H1 (cell line): ENCODE data around the gene RASSF4. TPM values are rescaled to one million over a fixed set of nuclear protein-coding genes. Genes with fewer than 3 reads are reported as not detected.
A peak's percentile ranks its signal among the peaks of the same experiment; 100 is the strongest.

ENCODE experiments used
- CTCF ChIA-PET: fragments of 300-600 bp; sonication (Branson Sonifier 250); formaldehyde crosslinking; loops from one replicate; lab custom pipeline; 2021; ENCODE audit not compliant: partially characterized antibody; lab: Charles Lee
- POLR2A ChIA-PET: fragments of 300-600 bp; sonication (Branson Sonifier 250); formaldehyde crosslinking; loops from one replicate; lab custom pipeline; 2021; ENCODE audit warnings: inconsistent platforms; ENCODE audit not compliant: partially characterized antibody; lab: Charles Lee
- DNase-seq, 2 experiments: peaks; one replicate each; pipeline versions ENCODE4 v3.0.0 to v3.0.0-alpha.2; 2010 to 2022; ENCODE audit warnings: low spot score in 2 of 2, low read depth in 1 of 2, mixed read lengths in 1 of 2
- FAIRE-seq: peaks from 2 replicates; lab custom pipeline; 2011; peaks lifted over from hg19 to GRCh38; lab: Jason Lieb, UNC
- H2AFZ ChIP-seq: 2 replicates; pipeline ENCODE4 v1.8.1; 2012; ENCODE audit warnings: low read length, inconsistent platforms
- H2AK5ac ChIP-seq: 2 replicates; pipeline ENCODE4 v1.6.1; 2013; ENCODE audit warnings: low read depth, low read length
- H2BK120ac ChIP-seq: replicated peaks from 2 replicates; pipeline ENCODE3; 2013; ENCODE audit warnings: low read depth, low read length, inconsistent platforms
- H2BK12ac ChIP-seq: 2 replicates; pipeline ENCODE4 v1.6.1; 2013; ENCODE audit warnings: low read depth, low read length
- H2BK15ac ChIP-seq: 2 replicates; pipeline ENCODE4 v1.6.1; 2013; ENCODE audit warnings: low read length
- H2BK20ac ChIP-seq: 2 replicates; pipeline ENCODE4 v1.6.1; 2013; ENCODE audit warnings: low read length
- H2BK5ac ChIP-seq: 2 replicates; pipeline ENCODE4 v1.6.1; 2013; ENCODE audit warnings: low read depth, low read length
- H3K14ac ChIP-seq: 2 replicates; pipeline ENCODE4 v1.6.1; 2013; ENCODE audit warnings: inconsistent platforms; ENCODE audit not compliant: insufficient read length
- H3K18ac ChIP-seq: 2 replicates; pipeline ENCODE4 v1.6.1; 2013; ENCODE audit warnings: low read length; ENCODE audit errors: extremely low read depth
- H3K23ac ChIP-seq: 2 replicates; pipeline ENCODE4 v1.6.1; 2013; ENCODE audit warnings: inconsistent platforms; ENCODE audit not compliant: insufficient read length
- H3K23me2 ChIP-seq: 2 replicates; pipeline ENCODE4 v1.6.1; 2013; ENCODE audit warnings: low read depth, low read length
- H3K27ac ChIP-seq: 2 replicates; pipeline ENCODE4 v1.6.1; 2011; ENCODE audit warnings: low read depth, low read length, inconsistent platforms
- H3K27me3 ChIP-seq, 4 experiments: replicated peaks in 1 of 4; 1 replicate in 1 of 4; 2 replicates in 3 of 4; pipeline versions ENCODE4 v1.6.1 to v1.8.1; 2011 to 2013; ENCODE audit warnings: low read length in 3 of 4, mild to moderate bottlenecking in 3 of 4, inconsistent platforms in 2 of 4, mixed read lengths in 2 of 4, moderate library complexity in 1 of 4; ENCODE audit not compliant: control insufficient read depth in 3 of 4, insufficient read depth in 3 of 4; ENCODE audit errors: extremely low read depth in 1 of 4
- H3K36me3 ChIP-seq, 4 experiments: 2 replicates each; pipeline versions ENCODE4 v1.6.1 to v1.8.1; 2011 to 2013; ENCODE audit warnings: mild to moderate bottlenecking in 4 of 4, low read length in 3 of 4, moderate library complexity in 2 of 4, control low read depth in 1 of 4, inconsistent platforms in 1 of 4; ENCODE audit not compliant: insufficient read depth in 4 of 4, control insufficient read depth in 2 of 4
- H3K4ac ChIP-seq: replicated peaks from 2 replicates; pipeline ENCODE3; 2013; ENCODE audit warnings: low read length, low read depth, mixed read lengths, inconsistent platforms; ENCODE audit not compliant: insufficient read length
- H3K4me1 ChIP-seq, 4 experiments: replicated peaks in 1 of 4; 1 replicate in 1 of 4; 2 replicates in 3 of 4; pipeline versions ENCODE4 v1.6.1 to v1.8.1; 2011 to 2013; ENCODE audit warnings: low read length in 3 of 4, inconsistent platforms in 2 of 4, mixed read lengths in 1 of 4; ENCODE audit not compliant: insufficient read depth in 4 of 4, control insufficient read depth in 3 of 4
- H3K4me2 ChIP-seq, 2 experiments: 2 replicates each; pipeline versions ENCODE4 v1.6.1 to v1.8.1; 2011 to 2013; ENCODE audit warnings: low read depth in 2 of 2, low read length in 2 of 2, control low read depth in 1 of 2, inconsistent platforms in 1 of 2, mild to moderate bottlenecking in 1 of 2; ENCODE audit not compliant: insufficient read depth in 1 of 2
- H3K4me3 ChIP-seq, 4 experiments: fragments of 200-600, 300-600 bp in 1 of 4; sonication (generic), shearing (Covaris generic), sonication (Bioruptor Twin) in 1 of 4; 2 replicates each; pipeline versions ENCODE4 v1.5.1 to v1.8.1; 2011 to 2016; ENCODE audit warnings: low read length in 4 of 4, low read depth in 3 of 4, control low read depth in 2 of 4, inconsistent platforms in 2 of 4, mild to moderate bottlenecking in 2 of 4, mixed read lengths in 1 of 4, moderate library complexity in 1 of 4; ENCODE audit not compliant: insufficient read depth in 2 of 4; ENCODE audit errors: extremely low read depth in 1 of 4
- H3K56ac ChIP-seq: replicated peaks from 2 replicates; pipeline ENCODE3; 2013; ENCODE audit warnings: low read depth, mild to moderate bottlenecking, mixed read lengths, low read length, inconsistent platforms; ENCODE audit not compliant: insufficient read length
- H3K79me1 ChIP-seq: 2 replicates; pipeline ENCODE4 v1.6.1; 2013; ENCODE audit warnings: low read depth, low read length, control low read depth
- H3K79me2 ChIP-seq, 2 experiments: 2 replicates each; pipeline versions ENCODE4 v1.6.1 to v1.8.1; 2012 to 2013; ENCODE audit warnings: low read length in 2 of 2, mild to moderate bottlenecking in 2 of 2, inconsistent platforms in 1 of 2; ENCODE audit not compliant: insufficient read depth in 2 of 2, control insufficient read depth in 1 of 2
- H3K9ac ChIP-seq, 4 experiments: replicated peaks in 1 of 4; 1 replicate in 1 of 4; 2 replicates in 3 of 4; pipeline versions ENCODE4 v1.6.1 to v1.8.1; 2011 to 2013; ENCODE audit warnings: low read depth in 3 of 4, low read length in 3 of 4, control low read depth in 2 of 4, mild to moderate bottlenecking in 2 of 4, moderate library complexity in 2 of 4, inconsistent platforms in 1 of 4; ENCODE audit errors: extremely low read depth in 1 of 4
- H3K9me3 ChIP-seq, 2 experiments: 2 replicates each; pipeline versions ENCODE4 v1.6.1 to v1.8.1; 2012 to 2013; ENCODE audit warnings: mild to moderate bottlenecking in 2 of 2, moderate library complexity in 2 of 2, control low read depth in 1 of 2, inconsistent platforms in 1 of 2, low read depth in 1 of 2, low read length in 1 of 2, mixed read lengths in 1 of 2; ENCODE audit not compliant: insufficient read depth in 2 of 2
- H4K20me1 ChIP-seq, 2 experiments: replicated peaks in 1 of 2; 2 replicates each; pipeline versions ENCODE3 to v1.8.1; 2011 to 2013; ENCODE audit warnings: inconsistent platforms in 2 of 2, low read length in 2 of 2, mild to moderate bottlenecking in 1 of 2; ENCODE audit not compliant: insufficient read depth in 2 of 2, control insufficient read depth in 1 of 2
- H4K5ac ChIP-seq: 2 replicates; pipeline ENCODE4 v1.6.1; 2013; ENCODE audit warnings: low read length, low read depth, mixed read lengths, inconsistent platforms; ENCODE audit not compliant: insufficient read length
- H4K8ac ChIP-seq: 2 replicates; pipeline ENCODE4 v1.8.0; 2013; ENCODE audit warnings: mild to moderate bottlenecking, moderate library complexity, low read length, inconsistent platforms; ENCODE audit not compliant: insufficient read depth; ENCODE audit errors: extremely low read depth
- H4K91ac ChIP-seq: replicated peaks from 2 replicates; pipeline ENCODE3; 2013; ENCODE audit warnings: low read length, mixed read lengths, inconsistent platforms; ENCODE audit not compliant: insufficient read length
- E2F6 ChIP-seq: IDR thresholded peaks from 2 replicates; pipeline ENCODE4 v1.6.1; 2012; ENCODE audit warnings: inconsistent platforms
- KDM4A ChIP-seq: IDR thresholded peaks from one replicate; pipeline ENCODE4 v1.7.1; 2012; ENCODE audit warnings: low read depth, mild to moderate bottlenecking, moderate library complexity, low read length, inconsistent platforms; ENCODE audit not compliant: severe bottlenecking
- KDM5A ChIP-seq: fragments of 200-600 bp; IDR thresholded peaks from 2 replicates; pipeline ENCODE4 v1.7.1; 2012; ENCODE audit warnings: mild to moderate bottlenecking, low read length, inconsistent platforms, mixed read lengths
- PHF8 ChIP-seq: fragments of 200-600 bp; sonication (generic); conservative IDR thresholded peaks from 2 replicates; pipeline ENCODE4 v1.7.1; 2012; ENCODE audit warnings: low read depth, mild to moderate bottlenecking, inconsistent platforms, low read length, moderate library complexity
- POLR2A ChIP-seq, 2 experiments: IDR thresholded peaks; 1 replicate in 1 of 2; 2 replicates in 1 of 2; pipeline ENCODE4 v1.6.1; 2011; ENCODE audit warnings: low read depth in 2 of 2, low read length in 2 of 2, mild to moderate bottlenecking in 2 of 2; ENCODE audit errors: control extremely low read depth in 1 of 2
- SIN3A ChIP-seq, 2 experiments: IDR thresholded peaks in 1 of 2; conservative IDR thresholded peaks in 1 of 2; 2 replicates each; pipeline ENCODE4 v1.6.1; 2011 to 2012; ENCODE audit warnings: low read length in 2 of 2, improper control_type of control experiment in 1 of 2, low read depth in 1 of 2, mild to moderate bottlenecking in 1 of 2
- TAF7 ChIP-seq: optimal IDR thresholded peaks from 2 replicates; pipeline ENCODE3; 2011; ENCODE audit warnings: low read depth, mild to moderate bottlenecking, inconsistent platforms, low read length, moderate library complexity, borderline replicate concordance
- WGBS, 2 experiments: shearing (Covaris generic) in 1 of 2; methylation state at CpG; one replicate each; pipeline versions ENCODE4 v1.1.6 to v1.1.7; 2013 to 2015; ENCODE audit warnings: low lambda C conversion rate in 2 of 2, mixed read lengths in 2 of 2, inconsistent platforms in 1 of 2, low coverage in 1 of 2, missing lambda C conversion rate in 1 of 2; ENCODE audit not compliant: insufficient replicate concordance in 2 of 2, insufficient coverage in 1 of 2, insufficient read length in 1 of 2; ENCODE audit errors: extremely low coverage in 1 of 2, missing lambda C conversion rate in 1 of 2; 5-methylcytosine and 5-hydroxymethylcytosine counted together
- long read RNA-seq, 2 experiments: library from RNA in 1 of 2; library from capped mRNA in 1 of 2; stranded (forward); transcript quantifications; one replicate each; pipeline ENCODE4 v2.0.0, GENCODE V29; 2021; ENCODE audit warnings: inconsistent platforms in 1 of 2
- polyA minus RNA-seq, 3 experiments: library from RNA; depleted of rRNA, polyadenylated mRNA; stranded (reverse); fragments of >200 nt; gene quantifications; 1 replicate in 2 of 3; 2 replicates in 1 of 3; pipeline ENCODE4 v1.2.3, GENCODE V29; 2011
- polyA plus RNA-seq, 7 experiments: library from polyadenylated mRNA; depleted of rRNA in 3 of 7; stranded (reverse) in 5 of 7; unstranded in 2 of 7; fragments of >200 nt in 5 of 7; fragments of 200-250 nt in 2 of 7; gene quantifications; 1 replicate in 5 of 7; 2 replicates in 1 of 7; 4 replicates in 1 of 7; pipeline versions ENCODE4 v1.2.1 to v1.2.3, GENCODE V29; 2011 to 2013; ENCODE audit warnings: missing spikeins in 2 of 7, mixed read lengths in 2 of 7
- total RNA-seq: library from RNA; stranded (reverse); fragmentation: NEBNext Ultra II Directional; extraction: Animal tissue kit (Norgen Biotek cat#: 25700); gene quantifications from 2 replicates; pipeline ENCODE4 v1.2.1, GENCODE V29; 2021

Gene RASSF4
- 12.3 and 14.5 TPM in 2 replicates for total RNA-seq
- 14.3 and 16.1 TPM in 2 replicates for polyA plus RNA-seq (2011; rRNA removed)
- 17.1 TPM for polyA plus RNA-seq (2011; cell fraction: cytosol; rRNA removed)
- polyA plus RNA-seq (2011; cell fraction: nucleus; rRNA removed): 36.6 TPM
- 7.0 to 11.7 TPM (median 8.8 TPM) in 4 replicates for polyA plus RNA-seq (2012, experiment 1 of 2)
- polyA plus RNA-seq (2012, experiment 2 of 2): 5.5 TPM
- polyA plus RNA-seq (2013, experiment 1 of 2): 7.2 TPM
- 6.4 TPM for polyA plus RNA-seq (2013, experiment 2 of 2)
- polyA minus RNA-seq (2011; rRNA and poly(A)+ RNA removed): 12.2 and 16.5 TPM in 2 replicates
- 6.1 TPM for polyA minus RNA-seq (2011; cell fraction: cytosol; rRNA and poly(A)+ RNA removed)
- 29.0 TPM for polyA minus RNA-seq (2011; cell fraction: nucleus; rRNA and poly(A)+ RNA removed)
- long read RNA-seq, experiment 1, partial matches to known transcripts: 8 of 14 reads
- long read RNA-seq, experiment 1, other reads (novel, unspliced or antisense): 4 of 14 reads
- long read RNA-seq, experiment 2: 0 reads

GRCh38 chr10:44959247-44960087 is at the start of gene RASSF4:
Gene RASSF4, plus strand, starts transcription at chr10:44959802. Its CDS starts 10,401 bp downstream, at chr10:44970203.
- Histone ChIP-seq H4K20me1 (no peaks in the 10 kb centered on the region), H3K4ac (no peak within 1 kb of the TSS), H3K79me1 (no peaks in the 10 kb centered on the region), H3K27ac (peak within 1 kb of the TSS; percentile 25; the same call in 1 of the 2 replicates), H2BK5ac (peak within 1 kb of the TSS; percentile 80; the same call in 1 of the 2 replicates), H3K14ac (no peak within 1 kb of the TSS), H2BK12ac (no peak within 1 kb of the TSS; the same call in 1 of the 2 replicates), H3K4me3 (peak within 1 kb of the TSS; percentile 71 to 87 (median 76)), H3K23me2 (peaks cover 8% of the 10 kb centered on the region), H3K4me2 (peak within 1 kb of the TSS; percentile 90 to 97), H2AFZ (no peak within 1 kb of the TSS; the same call in 1 of the 2 replicates), H2BK20ac (no peak within 1 kb of the TSS), H4K8ac (peak within 1 kb of the TSS; percentile 93; the same call in 1 of the 2 replicates), H3K27me3 (peaks cover 0 to 7% (median 3%) of the 10 kb centered on the region in 4 experiments; a peak in 4 of 7 replicates), H3K56ac (no peak within 1 kb of the TSS), H3K9me3 (no peaks in the 10 kb centered on the region), H3K23ac (no peak within 1 kb of the TSS), H3K9ac (peak within 1 kb of the TSS; percentile 67 to 87 (median 78)), H4K91ac (peak within 1 kb of the TSS; percentile 33), H2AK5ac (no peak within 1 kb of the TSS), H3K79me2 (no peaks in the 10 kb centered on the region; a peak in 1 of 4 replicates), H3K4me1 (peaks cover 15 to 32% (median 23%) of the 10 kb centered on the region in 4 experiments), H2BK120ac (no peak within 1 kb of the TSS), H3K18ac (peak within 1 kb of the TSS; percentile 44), H3K36me3 (no peaks in the 10 kb centered on the region), H4K5ac (peak within 1 kb of the TSS; percentile 64), H2BK15ac (0 out of 2 replicates have a peak within 1 kb of the TSS, but pooled peaks have one; percentile 94)
- FAIRE-seq (no peak), DNase-seq (peak in 1 of 2 experiments; percentile 92)
- POLR2A ChIA-PET: interaction anchor here (0.7 to 1.8 kb wide), 4 partner anchors 13 to 30 kb away, joined by 3 to 5 read pairs (median 4); partner anchors contain the start of gene DEPP1
- CTCF ChIA-PET: interaction anchor here (0.6 to 1.3 kb wide), 6 partner anchors 12 to 80 kb away, joined by 3 to 6 read pairs (median 4); partner anchors contain the start of gene DEPP1
- WGBS, 2 experiments: 5% methylated on average over 28 of the region's 74 CpGs; no CpG with 5 or more reads in 1 of the 2 experiments
- TF ChIP-seq TAF7 (peak; percentile 68), KDM4A (peak; percentile 34), KDM5A (no peak), SIN3A (conservative IDR thresholded peaks at IDR 0.05 in 1 of 2, IDR thresholded peaks at IDR 0.05 in 1 of 2; ENCODE audit: low read depth in 1 of 2, low read length in 2 of 2) (0 out of 4 replicates have a peak, but pooled peaks of 1 of the 2 experiments have one; percentile 11), POLR2A (IDR thresholded peaks at IDR 0.05; ENCODE audit: control extremely low read depth in 1 of 2, low read depth in 2 of 2, low read length in 2 of 2) (peak in 1 of 2 experiments; percentile 75; a peak in 2 of 3 replicates), PHF8 (peak; percentile 79), E2F6 (0 out of 2 replicates have a peak, but pooled peaks have one; percentile 20)
